ENCODE measurements around the gene NDRG3.

The NDRG3 gene

DNA sequence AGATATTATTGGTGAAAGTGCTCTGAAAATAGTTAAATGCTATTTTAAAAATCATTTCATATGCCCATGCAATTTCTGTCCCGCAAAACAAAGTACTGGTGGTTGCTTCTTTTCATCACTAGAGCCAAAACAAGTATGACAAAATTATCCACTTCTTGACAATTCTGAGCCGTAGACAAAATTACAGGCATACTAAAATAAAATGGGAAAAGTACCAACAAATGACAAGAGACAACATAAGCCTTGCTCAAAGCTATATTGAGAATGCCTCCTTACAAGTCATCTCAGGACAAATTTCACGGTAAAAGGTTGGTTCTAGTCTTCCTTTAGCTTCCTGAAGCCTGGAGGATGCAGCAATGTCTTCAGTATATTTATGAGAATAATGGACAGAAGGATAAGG, 28.9 kb downstream of the NDRG3 start:
- H3K36me3 ChIP-seq (ENCODE audit: low read length), result no peaks in the 10 kb centered on the region
- no peaks in the 10 kb centered on the region for H3K79me2 ChIP-seq (ENCODE audit: insufficient read depth, low read length)
- H3F3A ChIP-seq (ENCODE audit: insufficient read depth), result no peaks in the 10 kb centered on the region
- H3K9me3 ChIP-seq (ENCODE audit: insufficient read depth, low read length), result no peaks in the 10 kb centered on the region
- no peak overlapping the region for H3K4me2 ChIP-seq (ENCODE audit: low read depth, low read length, poor library complexity, severe bottlenecking)
- no peak for TF ChIP-seq EZH2phosphoT487 (conservative IDR thresholded peaks at IDR 0.05; ENCODE audit: low read length)
- TF ChIP-seq, protein P1, sequence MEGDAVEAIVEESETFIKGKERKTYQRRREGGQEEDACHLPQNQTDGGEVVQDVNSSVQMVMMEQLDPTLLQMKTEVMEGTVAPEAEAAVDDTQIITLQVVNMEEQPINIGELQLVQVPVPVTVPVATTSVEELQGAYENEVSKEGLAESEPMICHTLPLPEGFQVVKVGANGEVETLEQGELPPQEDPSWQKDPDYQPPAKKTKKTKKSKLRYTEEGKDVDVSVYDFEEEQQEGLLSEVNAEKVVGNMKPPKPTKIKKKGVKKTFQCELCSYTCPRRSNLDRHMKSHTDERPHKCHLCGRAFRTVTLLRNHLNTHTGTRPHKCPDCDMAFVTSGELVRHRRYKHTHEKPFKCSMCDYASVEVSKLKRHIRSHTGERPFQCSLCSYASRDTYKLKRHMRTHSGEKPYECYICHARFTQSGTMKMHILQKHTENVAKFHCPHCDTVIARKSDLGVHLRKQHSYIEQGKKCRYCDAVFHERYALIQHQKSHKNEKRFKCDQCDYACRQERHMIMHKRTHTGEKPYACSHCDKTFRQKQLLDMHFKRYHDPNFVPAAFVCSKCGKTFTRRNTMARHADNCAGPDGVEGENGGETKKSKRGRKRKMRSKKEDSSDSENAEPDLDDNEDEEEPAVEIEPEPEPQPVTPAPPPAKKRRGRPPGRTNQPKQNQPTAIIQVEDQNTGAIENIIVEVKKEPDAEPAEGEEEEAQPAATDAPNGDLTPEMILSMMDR (IDR thresholded peaks at IDR 0.05; ENCODE audit: insufficient read depth, low read length, poor library complexity, severe bottlenecking), result no peak
- no peaks in the 10 kb centered on the region for H4K20me1 ChIP-seq (ENCODE audit: low read depth, low read length)
- H3K9me2 ChIP-seq (replicated peaks; ENCODE audit: insufficient read depth, low read length), result no peaks in the 10 kb centered on the region
- H2AFZ ChIP-seq (ENCODE audit: low read depth, low read length, severe bottlenecking), result no peak overlapping the region
- H3K27ac ChIP-seq (ENCODE audit: low read depth, low read length), result no peak overlapping the region
- no peaks in the 10 kb centered on the region for H3K27me3 ChIP-seq (ENCODE audit: low read length)
- H3K9ac ChIP-seq (ENCODE audit: low read length), result no peak overlapping the region
- no peak overlapping the region for H3K4me3 ChIP-seq (ENCODE audit: insufficient read depth, low read length, poor library complexity, severe bottlenecking)

DNA sequence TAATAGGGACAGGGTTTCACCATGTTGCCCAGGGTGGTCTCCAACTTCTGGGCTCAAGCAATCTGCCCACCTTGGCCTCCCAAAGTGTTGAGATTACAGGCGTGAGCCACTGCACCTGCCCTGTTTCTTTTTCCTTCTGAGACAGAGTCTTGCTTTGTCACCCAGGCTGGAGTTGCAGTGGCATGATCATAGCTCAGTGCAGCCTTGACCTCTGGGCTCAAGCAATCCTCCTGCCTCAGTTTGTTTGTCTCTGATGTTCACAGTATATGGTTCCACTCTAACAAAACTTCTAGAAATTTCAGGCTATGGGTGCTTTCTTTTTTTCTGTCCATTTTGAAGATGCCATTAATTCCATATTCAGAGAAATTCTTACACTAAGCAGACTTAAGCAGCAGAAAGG, 33.1 kb downstream of the NDRG3 start:
- no peak for TF ChIP-seq EZH2phosphoT487 (conservative IDR thresholded peaks at IDR 0.05; ENCODE audit: low read length)
- TF ChIP-seq, protein P1 (IDR thresholded peaks at IDR 0.05; ENCODE audit: insufficient read depth, low read length, poor library complexity, severe bottlenecking), result no peak
- Histone ChIP-seq H3K9ac (ENCODE audit: low read length) (no peak overlapping the region), H3K27ac (ENCODE audit: low read depth, low read length) (no peak overlapping the region), H3K79me2 (ENCODE audit: insufficient read depth, low read length) (no peaks in the 10 kb centered on the region), H4K20me1 (ENCODE audit: low read depth, low read length) (no peaks in the 10 kb centered on the region), H3K36me3 (ENCODE audit: low read length) (no peaks in the 10 kb centered on the region), H3K4me2 (ENCODE audit: low read depth, low read length, poor library complexity, severe bottlenecking) (no peak overlapping the region), H3K9me3 (ENCODE audit: insufficient read depth, low read length) (no peaks in the 10 kb centered on the region), H3F3A (ENCODE audit: insufficient read depth) (no peaks in the 10 kb centered on the region), H3K27me3 (ENCODE audit: low read length) (no peaks in the 10 kb centered on the region), H3K9me2 (replicated peaks; ENCODE audit: insufficient read depth, low read length) (no peaks in the 10 kb centered on the region), H3K4me3 (ENCODE audit: insufficient read depth, low read length, poor library complexity, severe bottlenecking) (no peak overlapping the region), H2AFZ (ENCODE audit: low read depth, low read length, severe bottlenecking) (no peak overlapping the region)

DNA sequence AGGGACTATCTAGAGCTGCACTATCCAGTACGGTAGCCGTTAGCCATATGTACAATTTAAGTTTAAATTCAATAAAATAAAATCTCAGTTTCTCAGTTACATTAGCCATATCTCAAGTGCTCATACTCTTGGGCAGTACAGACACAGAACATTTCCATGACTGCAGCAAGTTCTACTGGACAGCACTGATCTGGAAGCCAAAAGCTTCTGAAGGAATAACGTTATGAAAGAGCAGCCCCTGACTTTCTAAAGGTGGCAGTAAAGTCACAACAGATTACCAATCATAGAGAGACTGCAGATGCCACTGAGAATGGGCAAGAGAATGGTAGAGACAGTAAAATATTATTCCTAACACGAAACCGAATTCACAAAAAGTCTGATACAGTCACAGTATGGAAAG, 36.8 kb downstream of the NDRG3 start:
- no peaks in the 10 kb centered on the region for H3F3A ChIP-seq (ENCODE audit: insufficient read depth)
- H3K27ac ChIP-seq (ENCODE audit: low read depth, low read length), result no peak overlapping the region
- no peak overlapping the region for H3K9ac ChIP-seq (ENCODE audit: low read length)
- no peak overlapping the region for H3K4me3 ChIP-seq (ENCODE audit: insufficient read depth, low read length, poor library complexity, severe bottlenecking)
- no peaks in the 10 kb centered on the region for H3K9me3 ChIP-seq (ENCODE audit: insufficient read depth, low read length)
- no peaks in the 10 kb centered on the region for H3K27me3 ChIP-seq (ENCODE audit: low read length)
- no peaks in the 10 kb centered on the region for H3K79me2 ChIP-seq (ENCODE audit: insufficient read depth, low read length)
- H4K20me1 ChIP-seq (ENCODE audit: low read depth, low read length), result no peaks in the 10 kb centered on the region
- no peaks in the 10 kb centered on the region for H3K9me2 ChIP-seq (replicated peaks; ENCODE audit: insufficient read depth, low read length)
- H2AFZ ChIP-seq (ENCODE audit: low read depth, low read length, severe bottlenecking), result no peak overlapping the region
- no peak overlapping the region for H3K4me2 ChIP-seq (ENCODE audit: low read depth, low read length, poor library complexity, severe bottlenecking)
- no peak for TF ChIP-seq EZH2phosphoT487 (conservative IDR thresholded peaks at IDR 0.05; ENCODE audit: low read length)
- TF ChIP-seq, protein P1 (IDR thresholded peaks at IDR 0.05; ENCODE audit: insufficient read depth, low read length, poor library complexity, severe bottlenecking), result no peak
- H3K36me3 ChIP-seq (ENCODE audit: low read length), result no peaks in the 10 kb centered on the region
